ENCODE measurements around the gene CCND3.

DNA sequence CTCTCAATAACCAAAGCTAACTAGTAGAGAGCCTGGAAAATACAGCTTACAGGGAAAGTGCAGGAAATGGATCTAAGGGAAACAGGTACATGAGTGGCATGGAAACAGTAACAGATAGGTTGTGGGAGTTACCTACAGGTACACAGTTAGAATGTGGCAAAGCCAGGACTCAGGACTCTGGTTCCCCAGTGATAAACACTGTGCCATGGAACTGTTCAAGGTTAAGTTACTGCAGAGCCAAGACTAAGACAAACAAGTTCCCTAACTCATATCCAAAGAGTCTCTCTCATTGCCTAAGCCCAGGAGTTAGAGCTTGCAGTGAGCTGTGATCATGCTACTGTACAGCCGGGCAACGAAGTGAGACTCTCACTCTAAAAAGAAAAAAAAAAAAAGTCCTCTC, 27.3 kb downstream of the CCND3 start:
- TF ChIP-seq POLR2AphosphoS5 (IDR thresholded peaks at IDR 0.05; ENCODE audit: low read length) (no peak), PAX5 (IDR thresholded peaks at IDR 0.05; ENCODE audit: borderline replicate concordance, low read depth, low read length) (no peak), SPI1 (IDR thresholded peaks at IDR 0.05; ENCODE audit: borderline replicate concordance, insufficient read depth, low read depth, low read length) (no peak)
- TF ChIP-seq, protein P1, sequence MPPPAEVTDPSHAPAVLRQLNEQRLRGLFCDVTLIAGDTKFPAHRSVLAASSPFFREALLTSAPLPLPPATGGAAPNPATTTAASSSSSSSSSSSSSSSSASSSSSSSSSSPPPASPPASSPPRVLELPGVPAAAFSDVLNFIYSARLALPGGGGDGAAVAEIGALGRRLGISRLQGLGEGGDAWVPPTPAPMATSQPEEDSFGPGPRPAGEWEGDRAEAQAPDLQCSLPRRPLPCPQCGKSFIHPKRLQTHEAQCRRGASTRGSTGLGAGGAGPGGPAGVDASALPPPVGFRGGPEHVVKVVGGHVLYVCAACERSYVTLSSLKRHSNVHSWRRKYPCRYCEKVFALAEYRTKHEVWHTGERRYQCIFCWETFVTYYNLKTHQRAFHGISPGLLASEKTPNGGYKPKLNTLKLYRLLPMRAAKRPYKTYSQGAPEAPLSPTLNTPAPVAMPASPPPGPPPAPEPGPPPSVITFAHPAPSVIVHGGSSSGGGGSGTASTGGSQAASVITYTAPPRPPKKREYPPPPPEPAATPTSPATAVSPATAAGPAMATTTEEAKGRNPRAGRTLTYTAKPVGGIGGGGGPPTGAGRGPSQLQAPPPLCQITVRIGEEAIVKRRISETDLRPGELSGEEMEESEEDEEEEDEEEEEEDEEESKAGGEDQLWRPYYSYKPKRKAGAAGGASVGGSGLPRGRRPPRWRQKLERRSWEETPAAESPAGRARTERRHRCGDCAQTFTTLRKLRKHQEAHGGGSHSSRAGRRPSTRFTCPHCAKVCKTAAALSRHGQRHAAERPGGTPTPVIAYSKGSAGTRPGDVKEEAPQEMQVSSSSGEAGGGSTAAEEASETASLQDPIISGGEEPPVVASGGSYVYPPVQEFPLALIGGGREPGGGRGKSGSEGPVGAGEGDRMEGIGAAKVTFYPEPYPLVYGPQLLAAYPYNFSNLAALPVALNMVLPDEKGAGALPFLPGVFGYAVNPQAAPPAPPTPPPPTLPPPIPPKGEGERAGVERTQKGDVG (CRISPR knock-in tag; IDR thresholded peaks at IDR 0.05): no peak
- TF ChIP-seq, protein P2, sequence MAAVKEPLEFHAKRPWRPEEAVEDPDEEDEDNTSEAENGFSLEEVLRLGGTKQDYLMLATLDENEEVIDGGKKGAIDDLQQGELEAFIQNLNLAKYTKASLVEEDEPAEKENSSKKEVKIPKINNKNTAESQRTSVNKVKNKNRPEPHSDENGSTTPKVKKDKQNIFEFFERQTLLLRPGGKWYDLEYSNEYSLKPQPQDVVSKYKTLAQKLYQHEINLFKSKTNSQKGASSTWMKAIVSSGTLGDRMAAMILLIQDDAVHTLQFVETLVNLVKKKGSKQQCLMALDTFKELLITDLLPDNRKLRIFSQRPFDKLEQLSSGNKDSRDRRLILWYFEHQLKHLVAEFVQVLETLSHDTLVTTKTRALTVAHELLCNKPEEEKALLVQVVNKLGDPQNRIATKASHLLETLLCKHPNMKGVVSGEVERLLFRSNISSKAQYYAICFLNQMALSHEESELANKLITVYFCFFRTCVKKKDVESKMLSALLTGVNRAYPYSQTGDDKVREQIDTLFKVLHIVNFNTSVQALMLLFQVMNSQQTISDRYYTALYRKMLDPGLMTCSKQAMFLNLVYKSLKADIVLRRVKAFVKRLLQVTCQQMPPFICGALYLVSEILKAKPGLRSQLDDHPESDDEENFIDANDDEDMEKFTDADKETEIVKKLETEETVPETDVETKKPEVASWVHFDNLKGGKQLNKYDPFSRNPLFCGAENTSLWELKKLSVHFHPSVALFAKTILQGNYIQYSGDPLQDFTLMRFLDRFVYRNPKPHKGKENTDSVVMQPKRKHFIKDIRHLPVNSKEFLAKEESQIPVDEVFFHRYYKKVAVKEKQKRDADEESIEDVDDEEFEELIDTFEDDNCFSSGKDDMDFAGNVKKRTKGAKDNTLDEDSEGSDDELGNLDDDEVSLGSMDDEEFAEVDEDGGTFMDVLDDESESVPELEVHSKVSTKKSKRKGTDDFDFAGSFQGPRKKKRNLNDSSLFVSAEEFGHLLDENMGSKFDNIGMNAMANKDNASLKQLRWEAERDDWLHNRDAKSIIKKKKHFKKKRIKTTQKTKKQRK (IDR thresholded peaks at IDR 0.05; ENCODE audit: low read depth, low read length): no peak
- TF ChIP-seq, protein P3, sequence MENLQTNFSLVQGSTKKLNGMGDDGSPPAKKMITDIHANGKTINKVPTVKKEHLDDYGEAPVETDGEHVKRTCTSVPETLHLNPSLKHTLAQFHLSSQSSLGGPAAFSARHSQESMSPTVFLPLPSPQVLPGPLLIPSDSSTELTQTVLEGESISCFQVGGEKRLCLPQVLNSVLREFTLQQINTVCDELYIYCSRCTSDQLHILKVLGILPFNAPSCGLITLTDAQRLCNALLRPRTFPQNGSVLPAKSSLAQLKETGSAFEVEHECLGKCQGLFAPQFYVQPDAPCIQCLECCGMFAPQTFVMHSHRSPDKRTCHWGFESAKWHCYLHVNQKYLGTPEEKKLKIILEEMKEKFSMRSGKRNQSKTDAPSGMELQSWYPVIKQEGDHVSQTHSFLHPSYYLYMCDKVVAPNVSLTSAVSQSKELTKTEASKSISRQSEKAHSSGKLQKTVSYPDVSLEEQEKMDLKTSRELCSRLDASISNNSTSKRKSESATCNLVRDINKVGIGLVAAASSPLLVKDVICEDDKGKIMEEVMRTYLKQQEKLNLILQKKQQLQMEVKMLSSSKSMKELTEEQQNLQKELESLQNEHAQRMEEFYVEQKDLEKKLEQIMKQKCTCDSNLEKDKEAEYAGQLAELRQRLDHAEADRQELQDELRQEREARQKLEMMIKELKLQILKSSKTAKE (IDR thresholded peaks at IDR 0.05; ENCODE audit: low read depth, poor library complexity, severe bottlenecking): no peak
- TF ChIP-seq, protein P4, sequence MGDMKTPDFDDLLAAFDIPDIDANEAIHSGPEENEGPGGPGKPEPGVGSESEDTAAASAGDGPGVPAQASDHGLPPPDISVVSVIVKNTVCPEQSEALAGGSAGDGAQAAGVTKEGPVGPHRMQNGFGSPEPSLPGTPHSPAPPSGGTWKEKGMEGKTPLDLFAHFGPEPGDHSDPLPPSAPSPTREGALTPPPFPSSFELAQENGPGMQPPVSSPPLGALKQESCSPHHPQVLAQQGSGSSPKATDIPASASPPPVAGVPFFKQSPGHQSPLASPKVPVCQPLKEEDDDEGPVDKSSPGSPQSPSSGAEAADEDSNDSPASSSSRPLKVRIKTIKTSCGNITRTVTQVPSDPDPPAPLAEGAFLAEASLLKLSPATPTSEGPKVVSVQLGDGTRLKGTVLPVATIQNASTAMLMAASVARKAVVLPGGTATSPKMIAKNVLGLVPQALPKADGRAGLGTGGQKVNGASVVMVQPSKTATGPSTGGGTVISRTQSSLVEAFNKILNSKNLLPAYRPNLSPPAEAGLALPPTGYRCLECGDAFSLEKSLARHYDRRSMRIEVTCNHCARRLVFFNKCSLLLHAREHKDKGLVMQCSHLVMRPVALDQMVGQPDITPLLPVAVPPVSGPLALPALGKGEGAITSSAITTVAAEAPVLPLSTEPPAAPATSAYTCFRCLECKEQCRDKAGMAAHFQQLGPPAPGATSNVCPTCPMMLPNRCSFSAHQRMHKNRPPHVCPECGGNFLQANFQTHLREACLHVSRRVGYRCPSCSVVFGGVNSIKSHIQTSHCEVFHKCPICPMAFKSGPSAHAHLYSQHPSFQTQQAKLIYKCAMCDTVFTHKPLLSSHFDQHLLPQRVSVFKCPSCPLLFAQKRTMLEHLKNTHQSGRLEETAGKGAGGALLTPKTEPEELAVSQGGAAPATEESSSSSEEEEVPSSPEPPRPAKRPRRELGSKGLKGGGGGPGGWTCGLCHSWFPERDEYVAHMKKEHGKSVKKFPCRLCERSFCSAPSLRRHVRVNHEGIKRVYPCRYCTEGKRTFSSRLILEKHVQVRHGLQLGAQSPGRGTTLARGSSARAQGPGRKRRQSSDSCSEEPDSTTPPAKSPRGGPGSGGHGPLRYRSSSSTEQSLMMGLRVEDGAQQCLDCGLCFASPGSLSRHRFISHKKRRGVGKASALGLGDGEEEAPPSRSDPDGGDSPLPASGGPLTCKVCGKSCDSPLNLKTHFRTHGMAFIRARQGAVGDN (IDR thresholded peaks at IDR 0.05): no peak

Measured in GM12878 (cell line).